ENCODE data around the gene CHL1.

Gene CHL1

GRCh38 chr3:228442-229182, 32.0 kb downstream of the CHL1 start:
- DNase-seq (ENCODE audit: low spot score): no peak

- no peak for DNase-seq (ENCODE audit: low spot score)
Measured at GRCh38 chr3:229183-229661, 32.7 kb downstream of the CHL1 start.

GRCh38 chr3:236881-237280, 40.3 kb downstream of the CHL1 start:
- DNase-seq (ENCODE audit: low spot score): no peak

GRCh38 chr3:242602-243355, 46.2 kb downstream of the CHL1 start:
- no peak for DNase-seq (ENCODE audit: low spot score)

- DNase-seq (ENCODE audit: low spot score): no peak
Measured at GRCh38 chr3:243356-243725, 46.8 kb downstream of the CHL1 start.

- no peak for DNase-seq (ENCODE audit: low spot score)
Measured at GRCh38 chr3:244041-244440, 47.5 kb downstream of the CHL1 start.

GRCh38 chr3:247916-248315, 51.4 kb downstream of the CHL1 start:
- DNase-seq (ENCODE audit: low spot score): no peak

- no peak for DNase-seq (ENCODE audit: low spot score)
Measured at GRCh38 chr3:248864-249520, 52.4 kb downstream of the CHL1 start.

GRCh38 chr3:249587-250262, 53.2 kb downstream of the CHL1 start:
- DNase-seq (ENCODE audit: low spot score): no peak

- no peak for DNase-seq (ENCODE audit: low spot score)
Measured at GRCh38 chr3:256501-256900, 59.9 kb downstream of the CHL1 start.

GRCh38 chr3:257826-258225, 61.3 kb downstream of the CHL1 start:
- no peak for DNase-seq (ENCODE audit: low spot score)

- no peak for DNase-seq (ENCODE audit: low spot score)
Measured at GRCh38 chr3:260898-261297, 64.3 kb downstream of the CHL1 start.

GRCh38 chr3:263393-263792, 66.8 kb downstream of the CHL1 start:
- no peak for DNase-seq (ENCODE audit: low spot score)

GRCh38 chr3:264394-265156, 68.0 kb downstream of the CHL1 start:
- DNase-seq (ENCODE audit: low spot score): no peak

- DNase-seq (ENCODE audit: low spot score): no peak
Measured at GRCh38 chr3:267101-267500, 70.5 kb downstream of the CHL1 start.

- no peak for DNase-seq (ENCODE audit: low spot score)
Measured at GRCh38 chr3:270688-271087, 74.1 kb downstream of the CHL1 start.

GRCh38 chr3:274927-275326, 78.4 kb downstream of the CHL1 start:
- DNase-seq (ENCODE audit: low spot score): no peak

GRCh38 chr3:277873-278272, 81.3 kb downstream of the CHL1 start:
- no peak for DNase-seq (ENCODE audit: low spot score)

GRCh38 chr3:278300-279064, 81.9 kb downstream of the CHL1 start:
- no peak for DNase-seq (ENCODE audit: low spot score)

GRCh38 chr3:279325-279724, 82.8 kb downstream of the CHL1 start:
- no peak for DNase-seq (ENCODE audit: low spot score)

GRCh38 chr3:280681-281080, 84.1 kb downstream of the CHL1 start:
- DNase-seq (ENCODE audit: low spot score): no peak
